ENCODE data around the gene CCDC74A.
"Not testable (repeated sequence)": the region's sequence is repeated elsewhere in the genome, so short reads cannot be mapped to it uniquely, and the experiment has no call there.

DNA sequence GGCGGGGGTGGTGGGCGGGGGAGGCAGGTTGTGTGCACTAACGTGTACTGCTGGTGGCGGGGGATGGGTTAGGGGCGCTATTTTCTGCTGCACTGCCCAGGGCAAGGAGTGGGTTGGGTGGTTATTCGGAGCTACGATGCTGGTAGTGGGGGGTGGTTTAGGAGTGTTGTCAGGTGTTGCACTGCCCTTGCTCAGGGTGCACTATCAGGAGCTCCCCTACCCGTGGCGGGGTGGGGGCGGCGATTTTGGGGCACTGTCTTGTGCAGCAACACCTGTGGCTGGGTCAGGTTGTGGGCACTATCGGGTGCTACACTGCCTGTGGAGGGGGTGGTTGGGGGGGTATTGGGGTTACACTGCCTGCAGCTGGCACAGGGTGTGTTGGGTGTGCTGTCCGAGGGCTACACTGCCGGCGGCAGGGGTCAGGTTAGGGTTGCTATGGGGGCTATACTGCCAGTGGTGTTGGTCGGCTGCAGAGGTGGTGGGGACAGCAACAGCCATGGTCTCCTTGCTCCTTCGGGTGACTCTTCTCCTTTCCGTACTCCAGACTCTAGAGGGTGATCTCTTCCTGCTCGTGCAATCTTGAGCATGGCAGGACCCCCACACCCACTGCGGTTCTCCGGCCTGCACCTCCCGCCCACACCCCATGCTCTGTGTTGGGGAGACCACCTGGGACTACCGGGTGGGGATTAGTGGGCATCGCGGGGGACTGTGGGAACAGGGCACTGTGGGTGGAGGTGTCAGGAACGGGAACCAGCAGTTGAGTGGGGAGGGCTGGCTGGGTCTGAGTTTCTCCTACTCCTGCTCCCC is 16.5 kb downstream of the CCDC74A start:
- TF ChIP-seq, protein P1, sequence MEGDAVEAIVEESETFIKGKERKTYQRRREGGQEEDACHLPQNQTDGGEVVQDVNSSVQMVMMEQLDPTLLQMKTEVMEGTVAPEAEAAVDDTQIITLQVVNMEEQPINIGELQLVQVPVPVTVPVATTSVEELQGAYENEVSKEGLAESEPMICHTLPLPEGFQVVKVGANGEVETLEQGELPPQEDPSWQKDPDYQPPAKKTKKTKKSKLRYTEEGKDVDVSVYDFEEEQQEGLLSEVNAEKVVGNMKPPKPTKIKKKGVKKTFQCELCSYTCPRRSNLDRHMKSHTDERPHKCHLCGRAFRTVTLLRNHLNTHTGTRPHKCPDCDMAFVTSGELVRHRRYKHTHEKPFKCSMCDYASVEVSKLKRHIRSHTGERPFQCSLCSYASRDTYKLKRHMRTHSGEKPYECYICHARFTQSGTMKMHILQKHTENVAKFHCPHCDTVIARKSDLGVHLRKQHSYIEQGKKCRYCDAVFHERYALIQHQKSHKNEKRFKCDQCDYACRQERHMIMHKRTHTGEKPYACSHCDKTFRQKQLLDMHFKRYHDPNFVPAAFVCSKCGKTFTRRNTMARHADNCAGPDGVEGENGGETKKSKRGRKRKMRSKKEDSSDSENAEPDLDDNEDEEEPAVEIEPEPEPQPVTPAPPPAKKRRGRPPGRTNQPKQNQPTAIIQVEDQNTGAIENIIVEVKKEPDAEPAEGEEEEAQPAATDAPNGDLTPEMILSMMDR (IDR thresholded peaks at IDR 0.05) = not testable (repeated sequence)
- TF ChIP-seq POLR2A (IDR thresholded peaks at IDR 0.05) = not testable (repeated sequence)

Data from heart left ventricle (tissue), 13 donors.